Activated T-cell treated with anti-CD3 and anti-CD28 coated beads, Interleukin-2, amount 50 U/mL, for 72 hours (primary cell): Measurements from ENCODE around the gene OTOG. TPM values are rescaled to one million over a fixed set of nuclear protein-coding genes. Genes with fewer than 3 reads are reported as not detected.

Experiments used
- ATAC-seq, 2 donors: fragments of 150-1000 bp; cut with Tn5 transposase; replicated peaks in 1 of 2; 2 replicates each; pipeline ENCODE4 v1.10.0; 2021; ENCODE audit warnings: moderate library complexity in 2 of 2, mild to moderate bottlenecking in 1 of 2
- DNase-seq, 2 donors: peaks; one replicate each; pipeline ENCODE4 v3.0.0; 2021 to 2022; ENCODE audit warnings: mixed read lengths in 1 of 2
- H3K27ac Mint-ChIP-seq: one replicate; pipeline ENCODE4 v1.8.0; 2022; ENCODE audit warnings: mild to moderate bottlenecking, moderate library complexity, mixed read lengths
- H3K27me3 Mint-ChIP-seq: one replicate; pipeline ENCODE4 v1.8.0; 2022; ENCODE audit warnings: low read depth, mixed read lengths
- H3K36me3 Mint-ChIP-seq, 2 donors: one replicate each; pipeline ENCODE4 v1.8.0; 2022; ENCODE audit warnings: mixed read lengths in 2 of 2, mild to moderate bottlenecking in 1 of 2; ENCODE audit not compliant: insufficient read depth in 2 of 2
- H3K4me1 Mint-ChIP-seq: one replicate; pipeline ENCODE4 v1.8.0; 2022; ENCODE audit warnings: low read depth, mixed read lengths
- H3K4me3 Mint-ChIP-seq, 2 donors: one replicate each; pipeline ENCODE4 v1.8.0; 2022; ENCODE audit warnings: mild to moderate bottlenecking in 2 of 2, mixed read lengths in 2 of 2, moderate library complexity in 2 of 2
- H3K9me3 Mint-ChIP-seq, 2 donors: one replicate each; pipeline ENCODE4 v1.8.0; 2022; ENCODE audit warnings: mixed read lengths in 2 of 2
- total RNA-seq, 2 donors: library from RNA; stranded (reverse); gene quantifications; one replicate each; pipeline ENCODE4 v1.2.3, GENCODE V29; 2022

The OTOG gene
- total RNA-seq, 2 donors from 2014 or later = not detected

DNA sequence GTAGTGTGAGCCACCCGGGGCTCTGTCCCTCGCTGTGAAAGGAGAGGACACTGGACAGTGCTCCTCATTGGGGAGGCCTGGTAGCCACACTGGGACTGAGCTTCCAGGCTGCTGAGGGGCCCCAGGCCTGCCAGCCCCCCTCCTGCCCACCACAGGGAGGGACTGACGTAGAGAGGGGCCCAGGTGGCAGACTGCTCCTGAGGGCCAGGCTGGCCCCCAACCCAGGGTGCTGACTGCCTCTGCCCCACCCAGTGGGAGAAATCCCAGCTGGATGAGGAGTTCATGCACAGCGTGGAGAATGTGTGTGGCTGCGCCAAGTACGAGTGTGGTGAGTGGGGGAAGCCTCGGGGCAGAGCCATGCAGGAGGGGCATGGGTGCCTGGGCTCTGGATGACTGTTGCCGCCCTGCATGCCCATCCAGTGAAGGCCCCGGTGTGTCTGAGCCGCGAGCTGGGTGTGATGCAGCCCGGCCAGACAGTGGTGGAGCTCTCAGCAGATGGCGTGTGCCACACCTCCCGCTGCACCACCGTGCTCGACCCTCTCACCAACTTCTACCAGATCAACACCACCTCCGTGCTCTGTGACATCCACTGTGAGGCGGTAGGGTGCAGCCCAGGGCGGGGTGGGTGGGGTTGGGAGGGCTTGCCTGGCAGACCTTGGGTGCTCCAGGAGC is 93.6 kb downstream of the OTOG start:
- Mint-ChIP-seq H3K9me3 (no peaks in the 10 kb centered on the region), H3K4me1 (no peaks in the 10 kb centered on the region), H3K36me3 (no peaks in the 10 kb centered on the region), H3K27ac (no peak overlapping the region), H3K4me3 (no peak overlapping the region), H3K27me3 (no peaks in the 10 kb centered on the region)
- ATAC-seq = no peak
- DNase-seq = no peak

GRCh38 chr11:17641792-17642350 is 94.8 kb downstream of the OTOG start:
- Mint-ChIP-seq H3K4me3 (no peak overlapping the region), H3K4me1 (no peaks in the 10 kb centered on the region), H3K27me3 (no peaks in the 10 kb centered on the region), H3K27ac (no peak overlapping the region), H3K36me3 (no peaks in the 10 kb centered on the region), H3K9me3 (no peaks in the 10 kb centered on the region)
- DNase-seq (no peak), ATAC-seq (no peak)

DNA sequence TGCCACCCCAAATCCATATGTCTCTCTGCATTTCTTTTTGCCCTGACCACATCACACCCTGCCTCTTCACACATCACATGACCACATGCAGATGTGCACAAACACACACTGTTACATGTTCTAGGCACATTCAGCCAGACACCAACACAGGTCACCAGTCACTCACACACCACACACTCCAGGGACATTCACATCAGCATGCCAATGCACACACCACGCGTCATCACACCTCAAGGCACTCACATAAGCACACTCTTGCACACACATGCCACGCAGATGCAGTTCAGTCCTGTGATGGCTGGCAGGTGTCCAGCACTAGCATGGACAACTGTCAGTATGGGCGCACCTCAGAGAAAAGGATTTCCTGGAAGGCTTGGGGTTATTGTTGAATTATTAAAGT is 95.3 kb downstream of the OTOG start:
- no peak overlapping the region for H3K4me3 Mint-ChIP-seq
- ATAC-seq = no peak
- DNase-seq = no peak
- H3K36me3 Mint-ChIP-seq = no peaks in the 10 kb centered on the region
- no peak overlapping the region for H3K27ac Mint-ChIP-seq
- H3K27me3 Mint-ChIP-seq = peaks cover 5% of the 10 kb centered on the region
- no peaks in the 10 kb centered on the region for H3K4me1 Mint-ChIP-seq
- H3K9me3 Mint-ChIP-seq = no peaks in the 10 kb centered on the region

- Mint-ChIP-seq H3K4me3 (no peak overlapping the region), H3K27me3 (peaks cover 11% of the 10 kb centered on the region), H3K9me3 (peaks cover 0 to 2% of the 10 kb centered on the region in 2 donors), H3K4me1 (no peaks in the 10 kb centered on the region), H3K36me3 (no peaks in the 10 kb centered on the region), H3K27ac (no peak overlapping the region)
- no peak for ATAC-seq
- DNase-seq = no peak
These were observed 95.9 kb downstream of the OTOG start for GRCh38 chr11:17642980-17643379.

DNA sequence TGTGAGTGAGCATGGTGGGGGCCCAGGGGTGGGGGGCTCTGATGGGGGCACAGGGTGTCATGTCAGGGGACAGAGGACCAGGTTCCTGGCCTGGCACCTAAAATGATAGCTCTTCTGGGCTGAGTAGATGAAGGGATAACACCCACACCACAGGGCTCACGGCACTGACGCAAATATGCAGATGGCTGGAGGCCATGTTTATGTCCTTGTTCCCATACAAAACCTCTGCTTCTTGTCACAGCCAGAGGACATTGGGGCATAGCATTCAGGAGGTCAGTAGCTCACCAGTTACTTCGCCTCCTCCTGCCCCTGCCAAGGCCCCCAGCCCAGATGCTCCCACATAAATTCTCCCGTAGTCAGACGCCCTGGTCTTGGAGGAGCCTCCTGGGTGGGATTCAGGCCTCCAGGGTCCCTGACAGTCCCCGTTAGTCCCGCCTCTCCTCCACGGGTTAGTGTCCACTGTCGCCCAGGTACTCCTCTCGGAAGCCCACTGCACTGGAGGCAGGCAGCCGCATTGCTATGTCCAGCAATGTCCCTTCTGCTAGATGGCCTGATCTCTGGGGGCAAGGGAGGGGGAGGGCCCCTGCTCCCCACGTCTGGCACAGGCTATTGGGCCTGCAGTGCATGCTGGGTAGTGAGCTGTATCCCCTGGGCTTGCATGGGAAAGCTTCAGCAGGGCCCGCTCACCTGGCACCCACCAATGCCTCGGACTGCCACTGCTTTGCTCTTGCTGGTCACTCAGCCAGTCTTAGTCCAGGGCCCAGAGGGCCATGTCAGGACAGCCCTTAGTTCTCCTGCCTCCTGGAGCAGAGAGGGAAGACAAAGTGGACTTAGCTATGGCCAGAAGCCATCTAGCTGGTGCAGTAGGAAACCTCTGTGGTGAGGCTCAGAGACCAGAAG is 96.7 kb downstream of the OTOG start:
- H3K27me3 Mint-ChIP-seq = peaks cover 14% of the 10 kb centered on the region
- H3K4me3 Mint-ChIP-seq = no peak overlapping the region
- no peak for DNase-seq
- ATAC-seq = no peak
- H3K4me1 Mint-ChIP-seq = no peaks in the 10 kb centered on the region
- no peak overlapping the region for H3K27ac Mint-ChIP-seq
- no peaks in the 10 kb centered on the region for H3K36me3 Mint-ChIP-seq
- peaks cover 2 to 4% of the 10 kb centered on the region in 2 donors for H3K9me3 Mint-ChIP-seq

GRCh38 chr11:17645190-17645970 is 98.3 kb downstream of the OTOG start:
- Mint-ChIP-seq H3K36me3 (no peaks in the 10 kb centered on the region), H3K27me3 (peaks cover 29% of the 10 kb centered on the region), H3K4me1 (no peaks in the 10 kb centered on the region), H3K27ac (no peak overlapping the region), H3K4me3 (no peak overlapping the region), H3K9me3 (peaks cover 2 to 4% of the 10 kb centered on the region in 2 donors)
- ATAC-seq (no peak), DNase-seq (no peak)

GRCh38 chr11:17646451-17647145 is 99.5 kb downstream of the OTOG start:
- H3K4me1 Mint-ChIP-seq = no peaks in the 10 kb centered on the region
- no peak overlapping the region for H3K4me3 Mint-ChIP-seq
- H3K27ac Mint-ChIP-seq = no peak overlapping the region
- ATAC-seq = no peak
- H3K27me3 Mint-ChIP-seq = peaks cover 37% of the 10 kb centered on the region
- H3K36me3 Mint-ChIP-seq = no peaks in the 10 kb centered on the region
- H3K9me3 Mint-ChIP-seq = peaks cover 2 to 4% of the 10 kb centered on the region in 2 donors
- DNase-seq = no peak

GRCh38 chr11:17648528-17648927 is 101.5 kb downstream of the OTOG start:
- peaks cover 37% of the 10 kb centered on the region for H3K27me3 Mint-ChIP-seq
- H3K27ac Mint-ChIP-seq = no peak overlapping the region
- no peak overlapping the region for H3K4me3 Mint-ChIP-seq
- no peaks in the 10 kb centered on the region for H3K36me3 Mint-ChIP-seq
- DNase-seq = no peak
- no peaks in the 10 kb centered on the region for H3K4me1 Mint-ChIP-seq
- ATAC-seq = no peak
- peaks cover 2 to 4% of the 10 kb centered on the region in 2 donors for H3K9me3 Mint-ChIP-seq

GRCh38 chr11:17649261-17649660 is 102.2 kb downstream of the OTOG start:
- peaks cover 2 to 4% of the 10 kb centered on the region in 2 donors for H3K9me3 Mint-ChIP-seq
- H3K27me3 Mint-ChIP-seq = peaks cover 37% of the 10 kb centered on the region
- no peak overlapping the region for H3K27ac Mint-ChIP-seq
- H3K4me3 Mint-ChIP-seq = no peak overlapping the region
- DNase-seq (no peak), ATAC-seq (no peak)
- no peaks in the 10 kb centered on the region for H3K36me3 Mint-ChIP-seq
- no peaks in the 10 kb centered on the region for H3K4me1 Mint-ChIP-seq

GRCh38 chr11:17649696-17650095 is 102.6 kb downstream of the OTOG start:
- Mint-ChIP-seq H3K36me3 (no peaks in the 10 kb centered on the region), H3K27me3 (peaks cover 37% of the 10 kb centered on the region), H3K4me1 (no peaks in the 10 kb centered on the region), H3K4me3 (no peak overlapping the region), H3K27ac (no peak overlapping the region), H3K9me3 (peaks cover 2 to 4% of the 10 kb centered on the region in 2 donors)
- ATAC-seq (no peak), DNase-seq (no peak)

GRCh38 chr11:17650127-17650911 is 103.3 kb downstream of the OTOG start:
- H3K27ac Mint-ChIP-seq = no peak overlapping the region
- H3K4me3 Mint-ChIP-seq = no peak overlapping the region
- peaks cover 2 to 4% of the 10 kb centered on the region in 2 donors for H3K9me3 Mint-ChIP-seq
- H3K27me3 Mint-ChIP-seq = peaks cover 37% of the 10 kb centered on the region
- no peaks in the 10 kb centered on the region for H3K4me1 Mint-ChIP-seq
- H3K36me3 Mint-ChIP-seq = no peaks in the 10 kb centered on the region
- no peak for ATAC-seq
- DNase-seq = no peak

DNA sequence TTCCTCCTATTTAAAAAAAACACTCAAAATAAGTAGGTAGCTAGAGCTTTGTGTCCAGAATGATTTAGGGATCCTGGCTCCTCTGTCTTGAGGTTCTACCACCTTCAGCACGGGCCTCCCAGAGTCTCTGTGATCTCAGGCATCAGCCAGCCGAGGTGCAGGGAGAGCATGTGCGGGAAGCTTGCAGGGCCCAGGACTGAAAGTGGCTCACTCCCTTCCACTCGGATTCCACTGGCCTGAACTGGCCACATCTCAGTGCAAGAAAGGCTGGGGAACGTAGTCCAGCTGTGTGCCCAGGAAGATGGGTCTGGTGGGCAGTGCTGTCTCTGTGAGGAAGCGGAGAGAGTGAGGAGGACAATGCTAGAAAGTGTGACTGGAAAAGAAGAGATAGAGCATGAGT is 104.0 kb downstream of the OTOG start:
- Mint-ChIP-seq H3K27me3 (peaks cover 37% of the 10 kb centered on the region), H3K4me1 (no peaks in the 10 kb centered on the region), H3K4me3 (no peak overlapping the region), H3K9me3 (peaks cover 2 to 7% of the 10 kb centered on the region in 2 donors), H3K36me3 (no peaks in the 10 kb centered on the region), H3K27ac (no peak overlapping the region)
- DNase-seq = no peak
- no peak for ATAC-seq
